Effector CD8-positive, alpha-beta T cell (primary cell): ENCODE measurements around the gene MYO16.

Experiments used
- DNase-seq: peaks from one replicate; lab custom pipeline; 2025; lab: John Stamatoyannopoulos, UW

Gene MYO16

DNA sequence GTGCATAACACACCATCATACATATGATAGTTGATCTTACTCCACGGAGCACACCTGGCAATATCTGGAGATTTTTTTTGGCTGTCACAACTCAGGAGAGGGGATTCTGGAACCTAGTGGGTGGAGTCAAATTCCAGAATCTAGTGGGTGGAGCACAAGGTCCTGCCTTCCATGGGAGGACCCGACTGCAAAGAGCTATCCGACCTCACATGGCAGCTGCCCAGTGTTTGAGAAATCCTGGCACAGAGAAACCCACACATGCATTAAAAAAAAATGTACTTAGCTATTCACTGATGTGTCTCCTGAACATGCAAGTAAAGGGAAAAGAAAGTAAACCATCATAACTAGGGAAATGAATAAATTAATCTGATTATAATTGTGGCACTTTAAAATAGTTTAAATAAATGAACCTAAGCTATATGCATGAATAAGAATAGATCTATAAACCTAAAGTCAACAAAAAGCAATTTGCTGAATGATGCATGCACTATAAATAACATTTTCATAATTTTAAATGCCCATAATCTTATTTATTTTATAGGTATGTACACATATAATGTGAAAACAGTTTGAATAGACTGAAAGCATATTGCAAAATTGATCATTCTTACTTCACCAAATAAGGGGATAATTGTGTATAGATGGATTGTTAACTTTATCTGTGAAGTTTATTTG is 300.3 kb downstream of the MYO16 start:
- DNase-seq, result no peak

DNA sequence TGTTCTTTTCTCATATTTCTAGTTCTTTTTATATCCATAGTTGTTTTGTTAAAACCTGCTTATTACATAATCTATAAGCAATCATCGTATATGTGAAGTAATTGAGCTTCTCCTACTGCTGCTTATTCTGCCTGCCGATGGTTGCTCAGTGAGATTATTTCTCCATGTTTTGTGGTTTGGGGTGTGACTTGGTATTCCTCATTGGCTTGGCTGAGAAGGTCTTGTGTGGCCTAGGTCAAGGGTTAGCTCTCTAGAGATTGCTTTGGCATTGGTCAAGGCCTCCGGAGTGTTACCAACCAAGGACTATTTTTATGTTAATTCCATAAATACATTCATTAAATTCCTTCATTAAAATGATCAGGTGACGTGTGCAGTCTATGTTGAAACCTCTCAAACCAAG is 302.8 kb downstream of the MYO16 start:
- no peak for DNase-seq

DNA sequence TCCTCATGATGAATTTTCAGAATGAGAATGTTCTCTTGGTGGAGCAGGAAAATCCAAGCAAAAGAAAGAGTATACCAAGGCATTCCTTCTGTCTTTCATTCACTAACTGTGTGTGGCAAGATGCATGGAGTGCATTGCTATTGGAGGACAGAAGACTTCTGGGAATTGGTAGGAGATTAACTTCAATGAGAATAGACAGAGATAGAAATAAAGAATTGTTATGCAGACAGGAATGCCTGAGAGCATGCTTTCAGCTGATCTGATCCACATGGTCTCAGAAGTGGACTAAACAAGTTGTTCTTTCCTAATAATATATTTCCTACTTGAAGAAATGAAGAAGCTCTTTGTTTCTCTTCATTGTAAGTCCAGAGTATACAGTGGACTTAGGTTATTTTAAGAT is 303.6 kb downstream of the MYO16 start:
- DNase-seq, result no peak

DNA sequence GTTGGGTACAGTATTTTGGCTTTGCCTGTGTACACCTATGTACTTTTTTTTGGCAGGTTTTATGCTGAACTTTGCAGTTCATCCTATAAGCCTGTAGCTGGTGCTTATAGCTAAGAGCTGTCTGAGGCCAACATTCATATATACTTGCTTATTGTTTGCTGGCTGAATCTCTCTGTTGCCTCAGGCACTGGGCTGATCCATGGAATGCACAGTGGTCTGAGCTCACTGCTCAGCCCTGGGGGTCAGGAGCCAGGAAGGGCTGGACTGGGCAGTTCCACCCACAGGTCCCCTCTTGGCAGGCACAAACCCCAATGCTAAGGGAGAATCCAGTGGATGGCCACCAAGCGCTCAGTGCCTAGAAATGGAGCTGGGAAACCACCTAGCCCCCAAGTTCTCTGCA is 308.7 kb downstream of the MYO16 start:
- no peak for DNase-seq

DNA sequence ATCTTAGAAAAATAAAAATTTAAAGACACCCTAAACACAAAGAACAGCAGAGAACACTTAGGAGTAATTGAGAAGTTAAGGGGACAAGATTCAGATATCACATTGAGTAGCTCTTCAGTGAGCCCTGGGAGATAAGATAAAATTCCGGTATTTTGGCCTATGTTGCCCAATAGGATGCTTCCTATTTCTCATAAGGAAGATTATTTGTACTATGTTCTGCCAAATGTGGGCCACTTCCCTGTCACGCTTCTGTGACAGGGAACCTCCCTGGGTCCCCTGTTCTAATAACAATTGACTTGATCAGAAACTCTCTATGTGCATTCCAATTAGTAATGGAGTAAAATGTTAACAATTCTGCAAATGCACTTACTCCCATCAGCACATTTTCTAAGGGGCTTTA is 310.7 kb downstream of the MYO16 start:
- no peak for DNase-seq

DNA sequence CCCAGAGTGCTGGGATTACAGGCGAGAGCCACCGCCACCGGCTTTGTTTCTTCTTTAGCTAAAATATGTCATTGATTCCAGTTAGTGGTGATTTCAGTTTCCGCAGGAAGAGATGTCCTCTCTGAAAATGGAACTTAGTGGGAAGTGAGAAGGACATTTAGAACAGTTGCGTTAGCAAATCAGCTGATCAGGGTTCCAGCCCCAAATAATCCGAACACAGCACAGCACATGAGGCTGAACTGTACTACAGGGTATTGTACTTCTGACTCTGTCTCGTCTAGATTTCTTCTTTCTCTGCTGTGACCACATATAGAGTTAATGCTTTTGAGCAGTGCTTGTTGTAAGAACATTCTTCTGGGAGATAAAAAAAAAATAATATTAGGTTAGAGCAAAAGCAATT is 314.4 kb downstream of the MYO16 start:
- DNase-seq, result no peak

DNA sequence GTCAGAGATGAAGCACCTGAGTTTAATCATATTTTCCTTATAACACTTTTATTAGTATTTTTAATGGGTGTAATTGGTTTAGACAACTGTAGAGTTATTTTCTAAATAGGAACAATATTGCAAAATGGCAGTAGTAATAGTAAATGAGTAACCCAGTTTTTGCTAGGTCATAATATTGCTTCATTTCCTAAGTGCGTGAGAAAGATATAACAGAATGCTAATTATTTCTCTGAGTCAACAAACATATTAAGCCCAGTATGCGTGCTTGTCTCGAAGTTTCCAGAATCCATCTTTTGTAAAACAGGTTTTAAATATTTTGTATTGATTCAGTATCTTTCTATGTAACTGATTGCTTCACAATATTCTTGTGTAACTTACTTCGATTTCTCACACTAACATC is 315.3 kb downstream of the MYO16 start:
- no peak for DNase-seq

DNA sequence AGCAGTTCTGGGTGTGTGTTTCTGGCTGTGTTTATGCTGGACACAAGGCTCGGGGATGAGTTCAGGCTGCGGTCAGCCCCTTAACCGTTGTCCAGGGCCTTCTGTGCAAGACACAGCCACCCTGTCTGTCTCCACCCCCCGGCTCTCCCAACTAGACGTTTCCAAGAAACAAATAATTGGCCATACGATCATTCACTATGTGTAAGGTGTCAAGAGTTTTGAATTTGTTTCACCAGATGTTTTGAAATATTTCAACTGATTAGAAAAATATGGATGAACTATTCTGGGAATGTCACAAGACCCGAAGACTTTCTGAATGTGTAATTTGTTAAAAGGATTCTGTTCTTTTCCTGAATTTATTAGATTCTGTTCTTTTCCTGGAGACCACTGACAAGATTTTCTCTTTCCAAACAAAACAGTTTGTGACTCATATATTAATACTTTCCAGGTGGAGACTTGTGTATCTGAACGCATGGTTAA is 318.2 kb downstream of the MYO16 start:
- DNase-seq, result no peak

DNA sequence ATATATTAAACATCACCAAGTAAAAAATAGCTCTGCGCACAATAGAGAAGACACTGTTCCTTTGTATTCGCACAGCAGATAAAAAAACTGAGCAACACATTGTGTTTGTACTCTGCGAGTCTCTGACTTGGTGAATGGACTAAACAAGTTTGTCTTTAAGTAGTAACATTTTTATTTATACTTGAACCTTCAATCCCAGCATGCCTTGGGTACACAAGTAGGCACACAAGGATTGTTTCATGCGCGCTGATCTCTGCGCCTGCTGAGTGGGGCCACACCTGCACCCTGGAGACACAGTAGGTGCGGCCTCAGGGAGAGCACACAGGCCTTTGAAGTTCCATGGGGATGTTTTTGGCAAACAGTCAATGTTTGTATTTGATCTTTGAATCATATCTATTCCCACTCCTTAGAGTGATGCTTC is 318.9 kb downstream of the MYO16 start:
- no peak for DNase-seq

DNA sequence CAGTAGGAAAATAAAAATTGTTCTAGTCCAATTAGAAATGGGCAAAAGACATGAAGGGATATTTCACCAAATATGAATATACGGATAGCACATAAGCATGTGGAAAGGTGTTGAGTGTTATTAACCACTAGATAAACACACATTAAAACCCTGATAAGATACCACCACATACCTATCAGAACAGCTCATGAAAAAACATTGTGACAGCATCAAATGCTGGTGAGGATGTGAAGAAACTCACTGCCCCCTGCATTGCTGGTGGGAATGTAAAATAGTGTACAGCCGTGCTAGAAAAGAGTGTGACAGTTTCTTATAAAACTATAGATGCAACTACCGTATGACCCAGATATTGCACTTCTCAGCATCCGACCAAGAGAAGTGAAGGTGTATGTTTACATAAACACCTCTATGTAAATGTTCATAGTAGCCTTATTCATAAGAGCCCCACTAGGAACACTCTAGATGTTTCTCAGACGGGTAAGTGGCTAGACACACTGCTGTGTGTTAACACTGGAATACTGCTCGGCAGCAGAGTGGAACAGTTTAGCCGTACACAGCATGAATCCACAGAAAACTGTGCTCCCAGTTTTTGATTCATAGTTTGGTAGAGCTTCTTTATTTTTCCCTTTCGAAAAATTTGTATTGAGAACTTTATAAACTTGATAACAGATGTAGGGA is 321.1 kb downstream of the MYO16 start:
- DNase-seq, result no peak

DNA sequence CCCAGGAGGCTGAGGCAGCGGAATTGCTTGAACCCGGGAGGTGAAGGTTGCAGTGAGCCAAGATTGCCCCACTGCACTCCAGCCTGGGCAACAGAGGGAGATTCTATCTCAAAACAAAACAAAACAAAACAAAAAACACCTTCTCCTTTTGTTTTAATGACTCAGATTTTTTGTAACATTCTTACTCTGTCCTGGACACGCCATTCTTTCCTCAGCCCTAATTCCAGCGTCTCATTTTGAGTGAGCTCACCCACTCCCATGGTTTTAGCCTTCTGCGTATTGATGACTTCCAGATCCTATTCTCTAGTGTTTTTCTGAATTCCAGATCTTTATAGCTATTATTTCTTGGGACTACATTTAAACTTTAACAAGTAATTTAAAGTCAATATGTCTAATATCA is 326.3 kb downstream of the MYO16 start:
- no peak for DNase-seq

DNA sequence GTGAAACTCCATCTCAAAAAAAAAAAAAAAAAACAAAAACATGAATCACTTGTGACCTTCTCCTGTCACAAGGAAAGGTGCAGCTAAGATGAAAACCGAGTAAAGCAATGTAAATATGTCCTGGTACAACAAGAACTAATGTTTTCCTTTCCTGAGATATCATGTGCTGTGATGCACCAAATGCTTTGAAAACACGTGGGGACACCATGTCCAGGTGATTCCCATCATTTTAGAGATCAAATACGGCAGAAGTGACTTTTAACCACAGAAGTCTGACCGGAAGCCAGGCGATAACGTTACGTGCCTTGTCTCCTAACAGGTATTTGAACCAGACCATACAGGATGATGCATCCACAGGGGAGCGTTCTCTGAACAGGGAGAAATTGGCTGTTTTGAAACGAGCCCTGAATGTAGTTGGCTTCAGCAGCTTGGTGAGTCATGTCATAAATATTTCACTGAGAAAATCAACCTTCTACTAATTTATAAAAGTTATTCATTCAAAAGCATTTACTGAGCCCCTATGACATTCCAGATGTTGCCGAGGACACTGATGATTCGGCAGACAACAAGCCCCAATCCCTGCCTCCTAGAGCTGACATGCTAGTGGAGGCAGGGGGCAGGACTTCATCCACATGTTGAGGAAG is 328.1 kb downstream of the MYO16 start:
- DNase-seq, result no peak

DNA sequence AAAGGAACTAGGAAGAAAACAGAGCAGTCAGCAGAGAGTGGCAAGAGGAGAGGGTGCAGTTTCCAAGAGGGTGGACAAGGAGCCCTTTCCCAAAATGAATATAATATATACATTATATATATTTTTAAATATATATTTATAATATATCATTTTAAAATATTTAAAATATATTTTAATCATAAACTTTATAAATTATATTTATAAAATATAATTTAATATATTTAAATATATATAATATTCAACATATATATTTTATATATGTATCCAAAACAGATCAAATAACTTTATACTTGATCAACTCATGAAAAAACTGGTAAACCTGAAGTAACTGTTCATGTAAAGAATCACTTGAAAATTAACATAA is 328.6 kb downstream of the MYO16 start:
- no peak for DNase-seq

DNA sequence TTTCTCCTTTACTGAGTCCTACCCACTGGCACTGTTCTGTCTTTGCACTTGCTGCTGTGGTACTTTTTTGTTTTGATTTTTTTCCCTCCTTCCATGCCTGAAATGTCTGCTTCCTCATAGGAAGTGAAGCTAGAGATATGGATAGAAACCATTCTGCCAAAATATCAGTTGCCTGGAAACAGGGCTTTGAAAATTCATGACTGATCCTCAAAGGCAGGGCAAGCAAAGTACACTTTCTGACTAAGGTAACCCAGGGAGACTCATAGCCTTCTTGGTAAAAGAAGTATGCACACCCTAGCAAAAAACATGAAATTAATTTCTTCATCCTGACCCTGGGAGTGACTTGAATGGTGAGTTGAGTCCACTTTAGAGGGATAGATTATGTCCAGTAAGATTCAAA is 329.8 kb downstream of the MYO16 start:
- DNase-seq, result no peak

DNA sequence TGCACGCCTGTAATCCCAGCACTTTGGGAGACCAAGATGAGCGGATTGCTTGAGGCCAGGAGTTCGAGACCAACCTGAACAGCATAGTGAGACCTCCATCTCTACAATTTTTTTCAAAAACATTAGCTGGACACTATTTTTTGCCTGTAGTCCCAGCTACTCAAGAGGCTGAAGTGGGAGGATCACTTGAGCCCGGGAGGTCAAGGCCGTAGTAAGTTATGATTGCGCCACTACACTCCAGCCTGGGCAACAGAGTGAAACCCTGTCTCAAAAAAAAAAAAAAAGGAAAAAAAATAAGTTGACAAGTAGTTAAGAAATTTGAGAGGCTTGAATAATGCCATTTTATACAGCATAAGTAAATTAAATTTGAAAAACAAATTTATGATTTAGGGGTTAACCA is 330.6 kb downstream of the MYO16 start:
- no peak for DNase-seq

DNA sequence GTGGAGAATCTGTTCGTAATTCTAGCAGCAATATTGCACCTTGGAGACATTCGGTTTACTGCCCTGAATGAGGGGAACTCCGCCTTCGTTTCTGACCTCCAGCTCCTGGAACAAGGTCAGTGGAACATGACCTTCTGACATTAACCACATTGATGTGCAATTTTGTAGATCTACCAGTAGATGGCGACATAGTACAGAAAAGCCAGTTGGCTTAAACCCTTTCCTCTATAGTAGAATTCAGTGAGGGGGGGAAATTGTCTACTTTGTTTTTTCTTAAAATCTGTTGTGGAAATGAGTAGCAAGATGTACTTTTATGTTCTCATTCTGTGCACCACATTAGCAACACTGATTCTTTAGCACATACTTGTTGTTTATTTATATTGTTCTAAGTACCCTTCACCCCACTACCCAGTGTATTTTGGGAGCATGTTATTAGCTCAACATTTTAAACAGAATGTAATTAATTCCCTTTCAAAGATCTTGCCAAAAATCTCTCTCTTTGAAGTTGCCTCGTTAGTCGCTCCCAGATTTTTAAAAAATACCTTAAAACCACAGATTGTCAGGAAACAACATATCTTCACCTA is 332.2 kb downstream of the MYO16 start:
- no peak for DNase-seq

DNA sequence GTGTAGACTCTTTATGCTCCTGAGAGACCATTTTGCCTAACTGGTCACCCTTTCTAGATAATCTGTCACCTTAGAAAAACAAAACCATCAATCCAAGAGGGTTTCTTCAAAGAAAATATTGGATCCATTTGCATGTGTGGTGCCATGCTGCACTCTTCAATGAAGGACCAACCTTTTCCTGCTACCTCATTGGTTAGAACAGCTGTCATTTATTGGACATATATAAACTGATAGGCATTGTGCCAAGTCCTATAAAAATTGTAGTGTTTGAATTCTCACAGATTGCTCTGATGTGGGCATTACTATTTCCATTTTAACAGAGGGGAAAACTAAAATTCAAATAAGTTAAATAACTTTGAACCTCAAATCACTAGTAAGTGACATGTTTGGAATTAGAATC is 333.2 kb downstream of the MYO16 start:
- DNase-seq, result no peak

DNA sequence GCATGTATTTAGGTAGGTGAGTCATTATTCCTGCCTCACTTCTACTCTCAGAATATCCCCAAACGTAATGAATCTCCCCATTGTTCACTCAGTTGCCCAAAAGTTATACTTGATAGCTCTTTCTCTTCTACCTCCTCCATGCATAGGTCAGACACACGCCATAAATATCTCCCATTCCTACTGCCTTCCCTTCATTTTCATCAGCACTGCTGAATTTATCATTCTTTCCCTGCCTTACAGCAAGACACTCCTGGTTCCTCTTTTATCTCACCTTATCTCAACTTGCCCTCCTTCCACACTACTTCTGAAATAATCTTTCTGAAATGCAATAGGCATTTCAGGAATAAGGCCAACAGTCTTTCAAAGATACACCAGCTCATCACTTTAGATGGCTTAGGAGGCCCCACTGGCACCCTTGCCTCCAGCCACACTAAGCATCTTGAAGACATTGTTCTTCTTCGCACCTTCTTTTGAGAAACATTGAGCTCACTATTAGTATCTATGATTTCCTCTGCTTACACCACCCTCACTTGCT is 333.9 kb downstream of the MYO16 start:
- DNase-seq, result no peak

DNA sequence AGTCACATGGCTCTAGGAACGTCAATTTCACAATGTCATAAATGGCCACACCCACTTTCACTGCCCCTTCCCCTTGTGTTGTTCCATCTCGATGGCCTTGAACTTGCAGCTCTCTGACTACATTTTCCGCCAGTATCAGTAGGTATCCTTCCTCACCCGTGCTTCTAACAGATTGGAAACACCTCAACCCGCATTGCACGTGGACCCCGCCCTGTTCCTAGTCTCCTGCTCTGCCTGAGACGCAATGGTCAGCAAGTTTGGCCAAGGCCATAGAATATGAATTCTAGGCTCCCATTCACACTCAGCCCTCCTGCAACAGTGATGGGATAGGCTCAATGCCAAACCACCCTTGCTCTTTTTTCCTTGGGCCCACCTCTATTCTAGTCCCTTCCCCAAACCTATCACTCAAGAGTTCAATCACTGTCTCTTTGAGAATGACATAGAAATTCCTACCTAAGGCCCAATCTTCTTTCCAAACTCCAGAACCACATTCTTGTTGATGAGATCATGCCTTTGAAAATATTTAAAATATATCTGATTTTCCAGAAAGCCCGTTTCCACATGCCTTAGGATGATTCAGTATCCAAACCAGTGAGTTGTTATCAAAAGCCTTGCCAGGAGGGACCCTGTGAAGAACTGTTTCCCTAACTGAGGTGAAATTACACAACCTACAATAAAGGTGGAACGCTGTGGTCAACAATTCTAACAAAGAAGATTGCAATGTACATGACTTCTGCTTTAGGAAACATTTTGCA is 334.6 kb downstream of the MYO16 start:
- DNase-seq, result no peak

DNA sequence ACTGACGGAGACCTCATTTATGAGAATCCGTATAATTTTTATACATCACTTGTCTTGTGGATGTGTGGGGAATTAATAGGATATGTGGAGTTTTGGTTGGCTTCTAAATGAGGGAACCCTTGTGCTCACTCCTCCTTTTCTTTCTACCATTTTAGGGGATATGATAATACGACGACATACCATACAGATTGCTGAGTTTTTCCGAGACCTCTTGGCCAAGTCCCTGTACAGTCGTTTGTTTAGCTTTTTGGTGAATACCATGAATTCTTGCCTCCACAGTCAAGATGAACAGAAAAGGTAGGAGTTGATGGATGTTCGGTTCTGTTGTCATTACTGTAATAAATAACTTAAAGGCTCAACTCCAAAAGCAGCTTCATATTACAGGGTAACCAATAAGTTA is 335.2 kb downstream of the MYO16 start:
- no peak for DNase-seq

DNA sequence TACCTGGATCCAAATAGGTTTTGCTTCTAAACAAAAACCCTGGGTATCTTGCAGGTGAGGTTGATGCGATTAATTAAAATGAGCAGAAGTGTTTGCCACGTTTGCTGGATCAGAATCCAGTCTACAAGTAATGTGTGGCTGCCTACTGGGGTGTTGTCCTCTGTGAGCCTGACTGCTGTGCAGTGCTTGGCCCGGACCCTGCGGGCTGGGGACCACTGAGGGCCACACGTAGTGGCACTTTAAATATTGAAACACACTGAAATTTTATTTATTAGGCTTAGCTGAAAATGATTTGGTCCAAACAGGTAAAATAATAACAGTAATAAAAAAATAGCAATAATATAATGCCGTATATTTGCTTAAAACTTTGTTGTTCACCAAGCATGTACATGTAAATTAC is 338.0 kb downstream of the MYO16 start:
- no peak for DNase-seq

DNA sequence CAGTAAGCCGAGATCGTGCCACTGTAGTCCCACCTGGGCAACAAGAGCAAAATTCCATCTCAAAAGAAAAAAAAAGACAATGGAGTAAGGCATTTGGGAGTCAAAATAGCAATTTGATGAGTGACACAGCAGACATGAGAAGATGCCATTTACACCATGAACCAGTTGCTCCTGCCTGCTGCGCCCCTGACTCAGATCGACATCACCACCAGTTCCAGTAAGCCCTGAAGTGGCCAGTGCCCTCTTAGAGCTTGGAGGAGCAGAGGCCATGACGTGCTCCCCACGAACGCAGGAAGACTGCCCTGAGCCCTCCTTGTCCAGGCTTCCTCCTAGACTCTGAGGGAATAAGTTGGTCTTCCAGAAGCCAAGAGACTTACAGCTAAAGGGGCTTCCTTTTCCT is 339.2 kb downstream of the MYO16 start:
- DNase-seq, result no peak
